GM08714 (cell line): ENCODE measurements around the gene DUSP1.
A peak's percentile ranks its signal among the peaks of the same experiment; 100 is the strongest.

ENCODE experiments used
- H3K4me3 ChIP-seq: fragments of 200-500 bp; sonication (Bioruptor generic); 2 replicates; pipeline ENCODE4 v1.5.1; 2014; ENCODE audit warnings: mild to moderate bottlenecking, low read length, inconsistent platforms
- ZNF274 ChIP-seq: IDR thresholded peaks from 2 replicates; pipeline ENCODE4 v1.6.1; 2012; ENCODE audit warnings: mild to moderate bottlenecking, low read depth, low read length

The DUSP1 gene

GRCh38 chr5:172765766-172766286 is 5.2 kb downstream of the DUSP1 start:
- TF ChIP-seq ZNF274, result no peak
- H3K4me3 ChIP-seq, result peak overlapping the region; percentile 12; the same call in 1 of the 2 replicates

- TF ChIP-seq ZNF274, result no peak
- peak overlapping the region; percentile 70 for H3K4me3 ChIP-seq
Measured at GRCh38 chr5:172764861-172765765, 5.9 kb downstream of the DUSP1 start.

- no peak for TF ChIP-seq ZNF274
- no peak overlapping the region for H3K4me3 ChIP-seq
Measured at GRCh38 chr5:172763120-172763464, 7.9 kb downstream of the DUSP1 start.

- TF ChIP-seq ZNF274, result no peak
- H3K4me3 ChIP-seq, result no peak overlapping the region
Measured at GRCh38 chr5:172762214-172763119, 8.5 kb downstream of the DUSP1 start.

GRCh38 chr5:172760959-172761358 is 10.0 kb downstream of the DUSP1 start:
- TF ChIP-seq ZNF274, result no peak
- H3K4me3 ChIP-seq, result no peak overlapping the region

GRCh38 chr5:172760136-172760535 is 10.9 kb downstream of the DUSP1 start:
- H3K4me3 ChIP-seq, result no peak overlapping the region
- TF ChIP-seq ZNF274, result no peak

- no peak for TF ChIP-seq ZNF274
- no peak overlapping the region for H3K4me3 ChIP-seq
Measured at GRCh38 chr5:172758834-172759149, 12.2 kb downstream of the DUSP1 start.

- no peak for TF ChIP-seq ZNF274
- no peak overlapping the region for H3K4me3 ChIP-seq
Measured at GRCh38 chr5:172758077-172758833, 12.7 kb downstream of the DUSP1 start.

- no peak overlapping the region for H3K4me3 ChIP-seq
- no peak for TF ChIP-seq ZNF274
Measured at GRCh38 chr5:172757394-172758010, 13.5 kb downstream of the DUSP1 start.

GRCh38 chr5:172756764-172757393 is 14.1 kb downstream of the DUSP1 start:
- TF ChIP-seq ZNF274, result no peak
- H3K4me3 ChIP-seq, result no peak overlapping the region

GRCh38 chr5:172754596-172755356 is 16.2 kb downstream of the DUSP1 start:
- H3K4me3 ChIP-seq, result no peak overlapping the region
- TF ChIP-seq ZNF274, result no peak

GRCh38 chr5:172753101-172753500 is 17.9 kb downstream of the DUSP1 start:
- H3K4me3 ChIP-seq, result no peak overlapping the region

More at GRCh38 chr5:172753101-172753500, 17.9 kb downstream of the DUSP1 start:
- TF ChIP-seq ZNF274, result no peak
